Measurements from ENCODE around the gene GCGR. TPM values are rescaled to one million over a fixed set of nuclear protein-coding genes. Genes with fewer than 3 reads are reported as not detected.

GCGR gene
- polyA plus RNA-seq, 1 donor (not counting 4 experiments of a cell fraction or from before 2014, with no cell fraction given) = not detected

GRCh38 chr17:81858170-81858966 lies 54.4 kb downstream of the GCGR start:
- no peak for FAIRE-seq
- TF ChIP-seq, protein P1, sequence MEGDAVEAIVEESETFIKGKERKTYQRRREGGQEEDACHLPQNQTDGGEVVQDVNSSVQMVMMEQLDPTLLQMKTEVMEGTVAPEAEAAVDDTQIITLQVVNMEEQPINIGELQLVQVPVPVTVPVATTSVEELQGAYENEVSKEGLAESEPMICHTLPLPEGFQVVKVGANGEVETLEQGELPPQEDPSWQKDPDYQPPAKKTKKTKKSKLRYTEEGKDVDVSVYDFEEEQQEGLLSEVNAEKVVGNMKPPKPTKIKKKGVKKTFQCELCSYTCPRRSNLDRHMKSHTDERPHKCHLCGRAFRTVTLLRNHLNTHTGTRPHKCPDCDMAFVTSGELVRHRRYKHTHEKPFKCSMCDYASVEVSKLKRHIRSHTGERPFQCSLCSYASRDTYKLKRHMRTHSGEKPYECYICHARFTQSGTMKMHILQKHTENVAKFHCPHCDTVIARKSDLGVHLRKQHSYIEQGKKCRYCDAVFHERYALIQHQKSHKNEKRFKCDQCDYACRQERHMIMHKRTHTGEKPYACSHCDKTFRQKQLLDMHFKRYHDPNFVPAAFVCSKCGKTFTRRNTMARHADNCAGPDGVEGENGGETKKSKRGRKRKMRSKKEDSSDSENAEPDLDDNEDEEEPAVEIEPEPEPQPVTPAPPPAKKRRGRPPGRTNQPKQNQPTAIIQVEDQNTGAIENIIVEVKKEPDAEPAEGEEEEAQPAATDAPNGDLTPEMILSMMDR (optimal IDR thresholded peaks at IDR 0.05 in 1 of 3, IDR thresholded peaks at IDR 0.05 in 1 of 3, conservative IDR thresholded peaks at IDR 0.05 in 1 of 3; ENCODE audit: extremely low read depth in 1 of 3, insufficient read depth in 2 of 3, low read length in 3 of 3) = no peak
- TF ChIP-seq EZH2 (IDR thresholded peaks at IDR 0.05; ENCODE audit: low read length) = no peak
- peaks cover 2% of the 10 kb centered on the region for H3K9me1 ChIP-seq (ENCODE audit: control insufficient read depth, extremely low read depth, insufficient read depth, low read length)
- H3K9me3 ChIP-seq (ENCODE audit: control insufficient read depth, low read depth, low read length) = no peaks in the 10 kb centered on the region
- peak overlapping the region; percentile 82 to 98 (median 96) for H3K4me3 ChIP-seq (ENCODE audit: control insufficient read depth in 2 of 3, extremely low read depth in 1 of 3, insufficient read depth in 2 of 3, low read depth in 1 of 3, low read length in 3 of 3)
- peak overlapping the region; percentile 96 for H3K9ac ChIP-seq (ENCODE audit: control insufficient read depth, extremely low read depth, insufficient read depth, low read length)
- no peak overlapping the region for H2AFZ ChIP-seq (ENCODE audit: control insufficient read depth, low read length)
- no peak overlapping the region for H3K27ac ChIP-seq (ENCODE audit: control insufficient read depth, insufficient read depth, low read length)
- H3K4me2 ChIP-seq (ENCODE audit: control insufficient read depth, extremely low read depth, insufficient read depth, low read depth, low read length) = peak overlapping the region; percentile 98
- dilution Hi-C loops (cut with MboI; ENCODE audit: extremely low pct_ligation_motif_present, low sequenced_read_pairs) = no loop called here
- H3K36me3 ChIP-seq (ENCODE audit: control insufficient read depth in 2 of 2, extremely low read depth in 1 of 2, insufficient read depth in 2 of 2, low read length in 2 of 2) = peaks cover 30 to 46% of the 10 kb centered on the region in 2 experiments
- H4K20me1 ChIP-seq (ENCODE audit: control insufficient read depth, extremely low read depth, insufficient read depth, low read length) = peaks cover 20% of the 10 kb centered on the region
- no peak for DNase-seq (ENCODE audit: low read depth, low spot score)
- H3K79me2 ChIP-seq (ENCODE audit: control insufficient read depth, insufficient read depth, low read length) = peaks cover 85% of the 10 kb centered on the region
- H3K4me1 ChIP-seq (ENCODE audit: control insufficient read depth, extremely low read depth, insufficient read depth, low read length) = peaks cover 61% of the 10 kb centered on the region
- H3K27me3 ChIP-seq (ENCODE audit: control insufficient read depth, extremely low read depth, insufficient read depth, low read length) = no peaks in the 10 kb centered on the region

DNA sequence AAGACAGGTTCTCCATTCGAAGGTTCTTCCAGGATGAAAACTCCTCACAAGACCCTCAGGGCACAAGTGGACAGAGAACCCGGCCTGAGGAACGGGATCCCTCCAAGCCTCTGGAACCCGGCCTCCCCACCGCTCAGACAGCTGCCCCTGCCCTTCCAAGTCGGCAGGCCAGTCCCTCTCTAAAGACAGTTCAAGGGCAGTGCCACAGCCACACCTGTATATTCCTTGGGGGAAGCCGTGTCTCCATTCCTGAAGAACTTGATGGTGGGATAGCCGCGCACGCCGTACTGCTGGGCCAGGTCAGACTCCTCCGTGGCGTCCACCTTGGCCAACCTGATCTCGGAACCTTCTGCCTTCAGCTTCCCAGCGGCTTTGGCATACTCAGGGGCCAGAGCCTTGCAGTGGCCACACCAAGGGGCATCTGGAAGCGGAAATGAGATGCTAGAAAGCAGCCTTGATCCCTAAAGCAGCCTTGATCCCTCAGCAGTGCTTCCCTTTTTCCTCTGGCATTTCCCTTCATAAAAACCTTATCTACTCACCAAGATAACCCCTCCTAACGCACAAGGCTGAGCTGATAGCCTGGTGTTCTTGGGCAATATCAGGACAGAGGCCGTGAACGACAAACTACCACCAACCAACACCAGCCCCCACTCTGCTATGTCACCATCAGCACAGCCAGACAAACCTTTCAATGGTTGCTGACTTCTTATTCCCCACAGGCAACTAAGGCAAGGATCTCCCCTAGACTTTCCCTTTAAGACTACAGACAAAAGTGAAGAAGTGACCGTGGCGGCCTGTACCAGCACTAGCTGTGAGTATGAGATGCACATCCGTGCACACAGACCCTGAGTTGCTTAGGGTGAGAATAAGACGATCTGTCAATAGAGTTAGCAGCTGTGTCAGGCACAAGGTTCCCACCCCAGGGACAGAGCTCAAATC lies 55.3 kb downstream of the GCGR start:
- Histone ChIP-seq H3K27me3 (ENCODE audit: control insufficient read depth, extremely low read depth, insufficient read depth, low read length) (no peaks in the 10 kb centered on the region), H3K4me3 (ENCODE audit: control insufficient read depth in 2 of 3, extremely low read depth in 1 of 3, insufficient read depth in 2 of 3, low read depth in 1 of 3, low read length in 3 of 3) (peak overlapping the region; percentile 82 to 98 (median 96)), H3K27ac (ENCODE audit: control insufficient read depth, insufficient read depth, low read length) (peak overlapping the region; percentile 70), H3K36me3 (ENCODE audit: control insufficient read depth in 2 of 2, extremely low read depth in 1 of 2, insufficient read depth in 2 of 2, low read length in 2 of 2) (peaks cover 26 to 46% of the 10 kb centered on the region in 2 experiments), H4K20me1 (ENCODE audit: control insufficient read depth, extremely low read depth, insufficient read depth, low read length) (peaks cover 21% of the 10 kb centered on the region), H3K4me1 (ENCODE audit: control insufficient read depth, extremely low read depth, insufficient read depth, low read length) (peaks cover 63% of the 10 kb centered on the region), H3K79me2 (ENCODE audit: control insufficient read depth, insufficient read depth, low read length) (peaks cover 85% of the 10 kb centered on the region), H3K9ac (ENCODE audit: control insufficient read depth, extremely low read depth, insufficient read depth, low read length) (peak overlapping the region; percentile 96), H3K9me1 (ENCODE audit: control insufficient read depth, extremely low read depth, insufficient read depth, low read length) (peaks cover 4% of the 10 kb centered on the region), H3K4me2 (ENCODE audit: control insufficient read depth, extremely low read depth, insufficient read depth, low read depth, low read length) (peak overlapping the region; percentile 98), H3K9me3 (ENCODE audit: control insufficient read depth, low read depth, low read length) (no peaks in the 10 kb centered on the region), H2AFZ (ENCODE audit: control insufficient read depth, low read length) (no peak overlapping the region)
- FAIRE-seq (no peak), DNase-seq (ENCODE audit: low read depth, low spot score) (no peak)
- TF ChIP-seq, protein P1 (optimal IDR thresholded peaks at IDR 0.05 in 1 of 3, IDR thresholded peaks at IDR 0.05 in 1 of 3, conservative IDR thresholded peaks at IDR 0.05 in 1 of 3; ENCODE audit: extremely low read depth in 1 of 3, insufficient read depth in 2 of 3, low read length in 3 of 3) = no peak
- no peak for TF ChIP-seq EZH2 (IDR thresholded peaks at IDR 0.05; ENCODE audit: low read length)
- dilution Hi-C loops (cut with MboI; ENCODE audit: extremely low pct_ligation_motif_present, low sequenced_read_pairs) = no loop called here

Measured in keratinocyte (primary cell).